NCI-H460 (cell line): Measurements from ENCODE around the gene PTGDR. TPM values are rescaled to one million over a fixed set of nuclear protein-coding genes. Genes with fewer than 3 reads are reported as not detected.

ENCODE experiments used
- DNase-seq: peaks from one replicate; pipeline ENCODE4 v3.0.0-alpha.2; 2016; ENCODE audit warnings: low read depth; ENCODE audit errors: extremely low read depth
- total RNA-seq: library from RNA; depleted of rRNA; stranded (reverse); fragments of >200 nt; shearing (Covaris generic); gene quantifications from 2 replicates; pipeline ENCODE4 v1.2.3, GENCODE V29; 2014; rRNA removed

Gene PTGDR
- total RNA-seq, 1 experiment from 2014 or later: not detected

GRCh38 chr14:52307905-52308304 lies 40.4 kb downstream of the PTGDR start:
- no peak for DNase-seq

GRCh38 chr14:52310541-52310940 lies 43.0 kb downstream of the PTGDR start:
- DNase-seq: no peak

- no peak for DNase-seq
These were observed 45.4 kb downstream of the PTGDR start for GRCh38 chr14:52312931-52313355.

- DNase-seq: no peak
These were observed 46.0 kb downstream of the PTGDR start for GRCh38 chr14:52313462-52313861.

GRCh38 chr14:52313903-52314594 lies 46.6 kb downstream of the PTGDR start, which contains the start of gene PTGER2:
Gene PTGER2 (plus strand): TSS chr14:52314312. CDS start chr14:52314549, 237 bp downstream.
- DNase-seq: peak; percentile 63

- no peak for DNase-seq
These were observed 47.3 kb downstream of the PTGDR start for GRCh38 chr14:52314595-52315354.

- no peak for DNase-seq
These were observed 47.8 kb downstream of the PTGDR start for GRCh38 chr14:52315355-52315718.

- no peak for DNase-seq
These were observed 50.6 kb downstream of the PTGDR start for GRCh38 chr14:52318062-52318461.

GRCh38 chr14:52318826-52319645 lies 51.5 kb downstream of the PTGDR start:
- no peak for DNase-seq

- no peak for DNase-seq
These were observed 52.4 kb downstream of the PTGDR start for GRCh38 chr14:52319919-52320318.

GRCh38 chr14:52325126-52325525 lies 57.6 kb downstream of the PTGDR start:
- DNase-seq: no peak

- DNase-seq: no peak
These were observed 58.1 kb downstream of the PTGDR start for GRCh38 chr14:52325630-52326029.

Other genes starting within 250 kb of the PTGDR start
- 63.2 and 66.1 TPM in 2 replicates for gene NID2, start 198.6 kb upstream of the PTGDR start, total RNA-seq
- gene PTGER2, start 46.6 kb downstream of the PTGDR start, total RNA-seq: 0.29 and 0.42 TPM in 2 replicates